ENCODE data around the gene PRKCD.

Gene PRKCD

DNA sequence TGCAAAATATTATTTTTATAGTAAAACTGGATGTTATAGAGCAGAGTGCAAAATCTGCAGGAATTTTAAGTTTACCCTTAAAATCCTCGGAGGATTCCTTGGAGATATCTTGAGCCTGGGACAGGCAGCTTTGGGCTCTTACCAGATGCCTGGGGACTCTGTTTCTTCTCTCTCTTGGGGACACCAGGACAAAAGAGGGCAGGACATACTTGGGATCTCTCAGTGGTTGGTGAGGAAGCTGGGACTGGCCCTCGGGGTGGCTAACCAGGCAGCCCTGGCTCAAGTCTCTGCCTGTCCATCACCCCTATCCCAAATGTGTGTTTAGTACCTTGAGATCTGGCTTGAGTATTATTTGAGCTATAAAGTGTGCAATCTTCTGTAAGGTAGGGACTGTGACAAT lies 56.2 kb downstream of the PRKCD start:
- Histone ChIP-seq H3K27me3 (ENCODE audit: control insufficient read depth in 3 of 3, insufficient read depth in 3 of 3, low read depth in 1 of 3, low read length in 3 of 3) (no peaks in the 10 kb centered on the region), H2BK12ac (ENCODE audit: low read length) (no peak overlapping the region), H3K9me3 (replicated peaks in 1 of 2; ENCODE audit: control insufficient read depth in 2 of 2, insufficient read depth in 1 of 2, low read depth in 1 of 2, low read length in 2 of 2) (no peaks in the 10 kb centered on the region), H3K4me1 (ENCODE audit: control insufficient read depth in 2 of 2, insufficient read depth in 1 of 2, low read depth in 1 of 2, low read length in 2 of 2) (no peaks in the 10 kb centered on the region), H2BK5ac (ENCODE audit: low read length) (no peak overlapping the region), H3K36me3 (replicated peaks in 1 of 2; ENCODE audit: control insufficient read depth in 2 of 2, insufficient read depth in 2 of 2, low read length in 2 of 2) (no peaks in the 10 kb centered on the region), H4K8ac (ENCODE audit: low read depth, low read length) (no peak overlapping the region), H3K4ac (ENCODE audit: low read length) (no peak overlapping the region), H3K14ac (ENCODE audit: low read length) (no peak overlapping the region), H3K79me1 (ENCODE audit: low read depth, low read length) (no peaks in the 10 kb centered on the region), H2BK15ac (ENCODE audit: low read length) (no peak overlapping the region), H3K18ac (ENCODE audit: low read length) (no peak overlapping the region), H3K4me3 (ENCODE audit: low read length in 2 of 2) (no peak overlapping the region), H2AFZ (ENCODE audit: low read length) (no peak overlapping the region), H3K9ac (ENCODE audit: low read depth, low read length, poor library complexity) (no peak overlapping the region), H2AK5ac (ENCODE audit: low read depth, low read length) (no peak overlapping the region), H4K91ac (ENCODE audit: low read depth, low read length, poor library complexity) (no peak overlapping the region), H3K23ac (ENCODE audit: low read depth, low read length, poor library complexity) (no peak overlapping the region), H3K4me2 (ENCODE audit: insufficient read depth, low read length, poor library complexity, severe bottlenecking) (no peak overlapping the region), H3K27ac (replicated peaks; ENCODE audit: low read length) (no peak overlapping the region), H2BK120ac (ENCODE audit: low read depth, low read length) (no peak overlapping the region)
- WGBS, 2 donors (ENCODE audit: extremely low coverage in 2 of 2, insufficient read length in 2 of 2, insufficient replicate concordance in 1 of 2), result no CpG with 5 or more reads among the region's 2 CpGs
- DNase-seq (ENCODE audit: low spot score), result no peak

DNA sequence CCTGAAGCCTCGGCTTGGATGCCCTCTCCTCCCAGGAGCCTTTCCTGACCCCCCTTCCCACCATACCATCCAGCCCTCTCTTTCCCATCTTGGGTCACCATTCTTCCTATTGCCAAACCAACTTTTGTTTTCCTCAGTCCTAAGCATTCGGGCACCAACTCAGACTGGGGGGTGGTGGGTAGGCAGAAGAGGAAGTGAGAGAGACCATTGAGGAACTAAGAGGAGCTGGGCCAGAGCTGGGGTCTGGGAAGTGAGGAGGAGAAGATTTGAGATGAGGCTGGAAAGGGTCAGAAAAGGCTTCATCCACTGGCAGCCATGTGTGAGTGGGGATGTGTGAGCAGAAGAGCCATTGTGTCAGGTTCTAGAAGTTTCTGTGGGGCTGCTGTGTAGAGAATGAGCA lies 57.1 kb downstream of the PRKCD start:
- Histone ChIP-seq H3K4ac (ENCODE audit: low read length) (no peak overlapping the region), H3K27me3 (ENCODE audit: control insufficient read depth in 3 of 3, insufficient read depth in 3 of 3, low read depth in 1 of 3, low read length in 3 of 3) (no peaks in the 10 kb centered on the region), H3K14ac (ENCODE audit: low read length) (no peak overlapping the region), H4K8ac (ENCODE audit: low read depth, low read length) (no peak overlapping the region), H3K9ac (ENCODE audit: low read depth, low read length, poor library complexity) (no peak overlapping the region), H2BK5ac (ENCODE audit: low read length) (no peak overlapping the region), H3K18ac (ENCODE audit: low read length) (no peak overlapping the region), H4K91ac (ENCODE audit: low read depth, low read length, poor library complexity) (no peak overlapping the region), H3K36me3 (replicated peaks in 1 of 2; ENCODE audit: control insufficient read depth in 2 of 2, insufficient read depth in 2 of 2, low read length in 2 of 2) (peaks cover 6 to 8% of the 10 kb centered on the region in 2 donors), H3K4me3 (ENCODE audit: low read length in 2 of 2) (peak overlapping the region in 1 of 2 donors; percentile 36), H3K79me1 (ENCODE audit: low read depth, low read length) (no peaks in the 10 kb centered on the region), H2AFZ (ENCODE audit: low read length) (no peak overlapping the region), H2BK120ac (ENCODE audit: low read depth, low read length) (no peak overlapping the region), H3K4me1 (ENCODE audit: control insufficient read depth in 2 of 2, insufficient read depth in 1 of 2, low read depth in 1 of 2, low read length in 2 of 2) (no peaks in the 10 kb centered on the region), H2BK15ac (ENCODE audit: low read length) (no peak overlapping the region), H2BK12ac (ENCODE audit: low read length) (no peak overlapping the region), H3K4me2 (ENCODE audit: insufficient read depth, low read length, poor library complexity, severe bottlenecking) (no peak overlapping the region), H3K27ac (replicated peaks; ENCODE audit: low read length) (no peak overlapping the region), H2AK5ac (ENCODE audit: low read depth, low read length) (no peak overlapping the region), H3K9me3 (replicated peaks in 1 of 2; ENCODE audit: control insufficient read depth in 2 of 2, insufficient read depth in 1 of 2, low read depth in 1 of 2, low read length in 2 of 2) (no peaks in the 10 kb centered on the region), H3K23ac (ENCODE audit: low read depth, low read length, poor library complexity) (no peak overlapping the region)
- DNase-seq (ENCODE audit: low spot score), result no peak
- WGBS, 2 donors (ENCODE audit: extremely low coverage in 2 of 2, insufficient read length in 2 of 2, insufficient replicate concordance in 1 of 2), result no CpG with 5 or more reads among the region's 2 CpGs

DNA sequence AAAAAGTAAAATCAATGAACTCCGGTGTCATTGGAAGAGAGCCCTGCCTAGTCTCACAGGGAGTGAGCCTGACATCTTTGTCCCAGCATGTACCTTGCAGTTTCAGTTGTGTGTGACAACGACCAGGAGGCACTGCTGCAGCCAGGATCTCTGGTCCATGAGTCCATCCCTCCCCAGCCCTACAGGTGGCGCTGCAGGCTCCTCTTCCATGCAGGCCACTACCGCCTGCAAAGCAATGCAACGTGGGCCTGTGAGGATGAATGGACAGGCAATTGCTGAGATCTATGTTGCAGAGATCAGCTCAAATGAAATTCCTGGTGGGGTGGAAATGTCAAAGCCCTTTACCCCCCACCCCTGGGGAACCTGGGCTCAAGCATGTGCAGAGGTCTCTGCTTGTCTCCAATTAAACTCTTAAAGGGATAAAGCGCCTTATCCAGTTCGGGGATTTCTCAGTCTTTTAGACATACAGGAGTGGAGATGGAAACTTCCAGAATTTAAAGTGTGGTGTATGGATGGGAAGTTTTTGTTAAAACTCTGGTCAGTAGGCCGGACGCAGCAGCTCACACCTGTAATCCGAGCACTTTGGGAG lies 59.0 kb downstream of the PRKCD start:
- Histone ChIP-seq H3K14ac (ENCODE audit: low read length) (no peak overlapping the region), H2AFZ (ENCODE audit: low read length) (peak overlapping the region; percentile 86), H3K79me1 (ENCODE audit: low read depth, low read length) (no peaks in the 10 kb centered on the region), H2BK120ac (ENCODE audit: low read depth, low read length) (no peak overlapping the region), H3K27ac (replicated peaks; ENCODE audit: low read length) (no peak overlapping the region), H3K9me3 (replicated peaks in 1 of 2; ENCODE audit: control insufficient read depth in 2 of 2, insufficient read depth in 1 of 2, low read depth in 1 of 2, low read length in 2 of 2) (no peaks in the 10 kb centered on the region), H2BK12ac (ENCODE audit: low read length) (no peak overlapping the region), H3K4ac (ENCODE audit: low read length) (no peak overlapping the region), H4K8ac (ENCODE audit: low read depth, low read length) (no peak overlapping the region), H3K36me3 (replicated peaks in 1 of 2; ENCODE audit: control insufficient read depth in 2 of 2, insufficient read depth in 2 of 2, low read length in 2 of 2) (peaks cover 22 to 27% of the 10 kb centered on the region in 2 donors), H3K18ac (ENCODE audit: low read length) (no peak overlapping the region), H3K27me3 (ENCODE audit: control insufficient read depth in 3 of 3, insufficient read depth in 3 of 3, low read depth in 1 of 3, low read length in 3 of 3) (no peaks in the 10 kb centered on the region), H3K23ac (ENCODE audit: low read depth, low read length, poor library complexity) (no peak overlapping the region), H4K91ac (ENCODE audit: low read depth, low read length, poor library complexity) (no peak overlapping the region), H3K4me3 (ENCODE audit: low read length in 2 of 2) (no peak overlapping the region), H3K4me2 (ENCODE audit: insufficient read depth, low read length, poor library complexity, severe bottlenecking) (no peak overlapping the region), H3K4me1 (ENCODE audit: control insufficient read depth in 2 of 2, insufficient read depth in 1 of 2, low read depth in 1 of 2, low read length in 2 of 2) (no peaks in the 10 kb centered on the region), H3K9ac (ENCODE audit: low read depth, low read length, poor library complexity) (no peak overlapping the region), H2AK5ac (ENCODE audit: low read depth, low read length) (no peak overlapping the region), H2BK15ac (ENCODE audit: low read length) (no peak overlapping the region), H2BK5ac (ENCODE audit: low read length) (no peak overlapping the region)
- no CpG with 5 or more reads among the region's 10 CpGs for WGBS, 2 donors (ENCODE audit: extremely low coverage in 2 of 2, insufficient read length in 2 of 2, insufficient replicate concordance in 1 of 2)
- DNase-seq (ENCODE audit: low spot score), result peak; percentile 82

DNA sequence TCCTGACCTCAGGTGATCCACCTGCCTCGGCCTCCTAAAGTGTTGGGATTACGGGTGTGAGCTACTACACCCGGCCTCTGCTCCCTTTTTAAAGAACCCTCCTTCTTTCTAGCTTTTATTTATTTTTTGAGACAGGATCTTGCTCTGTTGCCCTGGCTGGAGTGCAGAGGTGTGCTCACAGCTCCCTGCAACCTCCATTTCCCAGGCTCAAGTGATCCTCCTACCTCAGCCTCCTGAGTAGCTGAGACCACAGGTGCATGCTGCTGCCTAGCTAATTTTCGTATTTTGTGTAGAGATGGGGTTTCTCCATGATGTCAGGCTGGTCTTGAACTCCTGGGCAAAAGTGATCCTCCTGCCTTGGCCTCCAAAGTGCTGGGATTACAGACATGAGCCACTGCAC lies 60.3 kb downstream of the PRKCD start:
- H3K9me3 ChIP-seq (replicated peaks in 1 of 2; ENCODE audit: control insufficient read depth in 2 of 2, insufficient read depth in 1 of 2, low read depth in 1 of 2, low read length in 2 of 2), result no peaks in the 10 kb centered on the region
- no CpG with 5 or more reads among the region's 4 CpGs for WGBS, 2 donors (ENCODE audit: extremely low coverage in 2 of 2, insufficient read length in 2 of 2, insufficient replicate concordance in 1 of 2)
- DNase-seq (ENCODE audit: low spot score), result no peak

More for the DNA sequence above, 60.3 kb downstream of the PRKCD start:
- Histone ChIP-seq H2BK15ac (ENCODE audit: low read length) (no peak overlapping the region), H2AK5ac (ENCODE audit: low read depth, low read length) (no peak overlapping the region), H2BK120ac (ENCODE audit: low read depth, low read length) (no peak overlapping the region), H3K14ac (ENCODE audit: low read length) (no peak overlapping the region), H2AFZ (ENCODE audit: low read length) (no peak overlapping the region), H3K27me3 (ENCODE audit: control insufficient read depth in 3 of 3, insufficient read depth in 3 of 3, low read depth in 1 of 3, low read length in 3 of 3) (no peaks in the 10 kb centered on the region), H3K18ac (ENCODE audit: low read length) (no peak overlapping the region), H3K79me1 (ENCODE audit: low read depth, low read length) (no peaks in the 10 kb centered on the region), H3K27ac (replicated peaks; ENCODE audit: low read length) (no peak overlapping the region), H2BK12ac (ENCODE audit: low read length) (no peak overlapping the region), H3K4me1 (ENCODE audit: control insufficient read depth in 2 of 2, insufficient read depth in 1 of 2, low read depth in 1 of 2, low read length in 2 of 2) (no peaks in the 10 kb centered on the region), H3K23ac (ENCODE audit: low read depth, low read length, poor library complexity) (no peak overlapping the region), H4K91ac (ENCODE audit: low read depth, low read length, poor library complexity) (no peak overlapping the region), H3K4me3 (ENCODE audit: low read length in 2 of 2) (no peak overlapping the region), H3K4ac (ENCODE audit: low read length) (no peak overlapping the region), H2BK5ac (ENCODE audit: low read length) (no peak overlapping the region), H3K4me2 (ENCODE audit: insufficient read depth, low read length, poor library complexity, severe bottlenecking) (no peak overlapping the region), H4K8ac (ENCODE audit: low read depth, low read length) (no peak overlapping the region), H3K9ac (ENCODE audit: low read depth, low read length, poor library complexity) (no peak overlapping the region), H3K36me3 (replicated peaks in 1 of 2; ENCODE audit: control insufficient read depth in 2 of 2, insufficient read depth in 2 of 2, low read length in 2 of 2) (peaks cover 34 to 40% of the 10 kb centered on the region in 2 donors)
